H1 (cell line): Measurements from ENCODE around the gene PPOX. TPM values are rescaled to one million over a fixed set of nuclear protein-coding genes. Genes with fewer than 3 reads are reported as not detected.

Experiments
- CTCF ChIA-PET: fragments of 300-600 bp; sonication (Branson Sonifier 250); formaldehyde crosslinking; loops from one replicate; lab custom pipeline; 2021; ENCODE audit not compliant: partially characterized antibody; lab: Charles Lee
- POLR2A ChIA-PET: fragments of 300-600 bp; sonication (Branson Sonifier 250); formaldehyde crosslinking; loops from one replicate; lab custom pipeline; 2021; ENCODE audit warnings: inconsistent platforms; ENCODE audit not compliant: partially characterized antibody; lab: Charles Lee
- DNase-seq, 2 experiments: peaks; one replicate each; pipeline versions ENCODE4 v3.0.0 to v3.0.0-alpha.2; 2010 to 2022; ENCODE audit warnings: low spot score in 2 of 2, low read depth in 1 of 2, mixed read lengths in 1 of 2
- FAIRE-seq: peaks from 2 replicates; lab custom pipeline; 2011; peaks lifted over from hg19 to GRCh38; lab: Jason Lieb, UNC
- H2AFZ ChIP-seq: 2 replicates; pipeline ENCODE4 v1.8.1; 2012; ENCODE audit warnings: low read length, inconsistent platforms
- H2AK5ac ChIP-seq: 2 replicates; pipeline ENCODE4 v1.6.1; 2013; ENCODE audit warnings: low read depth, low read length
- H2BK120ac ChIP-seq: replicated peaks from 2 replicates; pipeline ENCODE3; 2013; ENCODE audit warnings: low read depth, low read length, inconsistent platforms
- H2BK12ac ChIP-seq: 2 replicates; pipeline ENCODE4 v1.6.1; 2013; ENCODE audit warnings: low read depth, low read length
- H2BK15ac ChIP-seq: 2 replicates; pipeline ENCODE4 v1.6.1; 2013; ENCODE audit warnings: low read length
- H2BK20ac ChIP-seq: 2 replicates; pipeline ENCODE4 v1.6.1; 2013; ENCODE audit warnings: low read length
- H2BK5ac ChIP-seq: 2 replicates; pipeline ENCODE4 v1.6.1; 2013; ENCODE audit warnings: low read depth, low read length
- H3K14ac ChIP-seq: 2 replicates; pipeline ENCODE4 v1.6.1; 2013; ENCODE audit warnings: inconsistent platforms; ENCODE audit not compliant: insufficient read length
- H3K18ac ChIP-seq: 2 replicates; pipeline ENCODE4 v1.6.1; 2013; ENCODE audit warnings: low read length; ENCODE audit errors: extremely low read depth
- H3K23ac ChIP-seq: 2 replicates; pipeline ENCODE4 v1.6.1; 2013; ENCODE audit warnings: inconsistent platforms; ENCODE audit not compliant: insufficient read length
- H3K23me2 ChIP-seq: 2 replicates; pipeline ENCODE4 v1.6.1; 2013; ENCODE audit warnings: low read depth, low read length
- H3K27ac ChIP-seq: 2 replicates; pipeline ENCODE4 v1.6.1; 2011; ENCODE audit warnings: low read depth, low read length, inconsistent platforms
- H3K27me3 ChIP-seq, 4 experiments: replicated peaks in 1 of 4; 1 replicate in 1 of 4; 2 replicates in 3 of 4; pipeline versions ENCODE4 v1.6.1 to v1.8.1; 2011 to 2013; ENCODE audit warnings: low read length in 3 of 4, mild to moderate bottlenecking in 3 of 4, inconsistent platforms in 2 of 4, mixed read lengths in 2 of 4, moderate library complexity in 1 of 4; ENCODE audit not compliant: control insufficient read depth in 3 of 4, insufficient read depth in 3 of 4; ENCODE audit errors: extremely low read depth in 1 of 4
- H3K36me3 ChIP-seq, 4 experiments: 2 replicates each; pipeline versions ENCODE4 v1.6.1 to v1.8.1; 2011 to 2013; ENCODE audit warnings: mild to moderate bottlenecking in 4 of 4, low read length in 3 of 4, moderate library complexity in 2 of 4, control low read depth in 1 of 4, inconsistent platforms in 1 of 4; ENCODE audit not compliant: insufficient read depth in 4 of 4, control insufficient read depth in 2 of 4
- H3K4ac ChIP-seq: replicated peaks from 2 replicates; pipeline ENCODE3; 2013; ENCODE audit warnings: low read length, low read depth, mixed read lengths, inconsistent platforms; ENCODE audit not compliant: insufficient read length
- H3K4me1 ChIP-seq, 4 experiments: replicated peaks in 1 of 4; 1 replicate in 1 of 4; 2 replicates in 3 of 4; pipeline versions ENCODE4 v1.6.1 to v1.8.1; 2011 to 2013; ENCODE audit warnings: low read length in 3 of 4, inconsistent platforms in 2 of 4, mixed read lengths in 1 of 4; ENCODE audit not compliant: insufficient read depth in 4 of 4, control insufficient read depth in 3 of 4
- H3K4me2 ChIP-seq, 2 experiments: 2 replicates each; pipeline versions ENCODE4 v1.6.1 to v1.8.1; 2011 to 2013; ENCODE audit warnings: low read depth in 2 of 2, low read length in 2 of 2, control low read depth in 1 of 2, inconsistent platforms in 1 of 2, mild to moderate bottlenecking in 1 of 2; ENCODE audit not compliant: insufficient read depth in 1 of 2
- H3K4me3 ChIP-seq, 4 experiments: fragments of 200-600, 300-600 bp in 1 of 4; sonication (generic), shearing (Covaris generic), sonication (Bioruptor Twin) in 1 of 4; 2 replicates each; pipeline versions ENCODE4 v1.5.1 to v1.8.1; 2011 to 2016; ENCODE audit warnings: low read length in 4 of 4, low read depth in 3 of 4, control low read depth in 2 of 4, inconsistent platforms in 2 of 4, mild to moderate bottlenecking in 2 of 4, mixed read lengths in 1 of 4, moderate library complexity in 1 of 4; ENCODE audit not compliant: insufficient read depth in 2 of 4; ENCODE audit errors: extremely low read depth in 1 of 4
- H3K56ac ChIP-seq: replicated peaks from 2 replicates; pipeline ENCODE3; 2013; ENCODE audit warnings: low read depth, mild to moderate bottlenecking, mixed read lengths, low read length, inconsistent platforms; ENCODE audit not compliant: insufficient read length
- H3K79me1 ChIP-seq: 2 replicates; pipeline ENCODE4 v1.6.1; 2013; ENCODE audit warnings: low read depth, low read length, control low read depth
- H3K79me2 ChIP-seq, 2 experiments: 2 replicates each; pipeline versions ENCODE4 v1.6.1 to v1.8.1; 2012 to 2013; ENCODE audit warnings: low read length in 2 of 2, mild to moderate bottlenecking in 2 of 2, inconsistent platforms in 1 of 2; ENCODE audit not compliant: insufficient read depth in 2 of 2, control insufficient read depth in 1 of 2
- H3K9ac ChIP-seq, 4 experiments: replicated peaks in 1 of 4; 1 replicate in 1 of 4; 2 replicates in 3 of 4; pipeline versions ENCODE4 v1.6.1 to v1.8.1; 2011 to 2013; ENCODE audit warnings: low read depth in 3 of 4, low read length in 3 of 4, control low read depth in 2 of 4, mild to moderate bottlenecking in 2 of 4, moderate library complexity in 2 of 4, inconsistent platforms in 1 of 4; ENCODE audit errors: extremely low read depth in 1 of 4
- H3K9me3 ChIP-seq, 2 experiments: 2 replicates each; pipeline versions ENCODE4 v1.6.1 to v1.8.1; 2012 to 2013; ENCODE audit warnings: mild to moderate bottlenecking in 2 of 2, moderate library complexity in 2 of 2, control low read depth in 1 of 2, inconsistent platforms in 1 of 2, low read depth in 1 of 2, low read length in 1 of 2, mixed read lengths in 1 of 2; ENCODE audit not compliant: insufficient read depth in 2 of 2
- H4K20me1 ChIP-seq, 2 experiments: replicated peaks in 1 of 2; 2 replicates each; pipeline versions ENCODE3 to v1.8.1; 2011 to 2013; ENCODE audit warnings: inconsistent platforms in 2 of 2, low read length in 2 of 2, mild to moderate bottlenecking in 1 of 2; ENCODE audit not compliant: insufficient read depth in 2 of 2, control insufficient read depth in 1 of 2
- H4K5ac ChIP-seq: 2 replicates; pipeline ENCODE4 v1.6.1; 2013; ENCODE audit warnings: low read length, low read depth, mixed read lengths, inconsistent platforms; ENCODE audit not compliant: insufficient read length
- H4K8ac ChIP-seq: 2 replicates; pipeline ENCODE4 v1.8.0; 2013; ENCODE audit warnings: mild to moderate bottlenecking, moderate library complexity, low read length, inconsistent platforms; ENCODE audit not compliant: insufficient read depth; ENCODE audit errors: extremely low read depth
- H4K91ac ChIP-seq: replicated peaks from 2 replicates; pipeline ENCODE3; 2013; ENCODE audit warnings: low read length, mixed read lengths, inconsistent platforms; ENCODE audit not compliant: insufficient read length
- ATF3 ChIP-seq: IDR thresholded peaks from 2 replicates; pipeline ENCODE4 v1.6.1; 2011; ENCODE audit warnings: low read depth, mild to moderate bottlenecking, low read length; ENCODE audit not compliant: insufficient read depth
- BACH1 ChIP-seq: IDR thresholded peaks from 2 replicates; pipeline ENCODE4 v1.6.1; 2012; ENCODE audit warnings: low read length, improper control_type of control experiment
- BRCA1 ChIP-seq: IDR thresholded peaks from 2 replicates; pipeline ENCODE4 v1.6.1; 2012; ENCODE audit warnings: low read depth, low read length, improper control_type of control experiment
- CEBPB ChIP-seq: IDR thresholded peaks from 2 replicates; pipeline ENCODE4 v1.6.1; 2012; ENCODE audit warnings: low read depth, low read length
- CHD2 ChIP-seq: IDR thresholded peaks from 2 replicates; pipeline ENCODE4 v1.6.1; 2012; ENCODE audit warnings: low read length, improper control_type of control experiment
- EZH2 ChIP-seq: fragments of 200-600 bp; sonication (generic); IDR thresholded peaks from 2 replicates; pipeline ENCODE4 v1.7.1; 2012; ENCODE audit warnings: low read depth, mild to moderate bottlenecking, moderate library complexity, low read length, inconsistent platforms; ENCODE audit not compliant: severe bottlenecking
- JUND ChIP-seq: IDR thresholded peaks from 2 replicates; pipeline ENCODE4 v1.6.1; 2011; ENCODE audit warnings: mild to moderate bottlenecking, improper control_type of control experiment, low read length
- KDM4A ChIP-seq: IDR thresholded peaks from one replicate; pipeline ENCODE4 v1.7.1; 2012; ENCODE audit warnings: low read depth, mild to moderate bottlenecking, moderate library complexity, low read length, inconsistent platforms; ENCODE audit not compliant: severe bottlenecking
- POLR2A ChIP-seq, 2 experiments: IDR thresholded peaks; 1 replicate in 1 of 2; 2 replicates in 1 of 2; pipeline ENCODE4 v1.6.1; 2011; ENCODE audit warnings: low read depth in 2 of 2, low read length in 2 of 2, mild to moderate bottlenecking in 2 of 2; ENCODE audit errors: control extremely low read depth in 1 of 2
- RFX5 ChIP-seq: IDR thresholded peaks from 2 replicates; pipeline ENCODE4 v1.6.1; 2011; ENCODE audit warnings: low read depth, low read length, improper control_type of control experiment, borderline replicate concordance
- SIX5 ChIP-seq: IDR thresholded peaks from 2 replicates; pipeline ENCODE4 v1.6.1; 2011; ENCODE audit warnings: mild to moderate bottlenecking, low read depth, low read length
- SP1 ChIP-seq: IDR thresholded peaks from 2 replicates; pipeline ENCODE4 v1.6.1; 2011; ENCODE audit warnings: low read depth, low read length
- TBP ChIP-seq: IDR thresholded peaks from 2 replicates; pipeline ENCODE4 v1.6.1; 2011; ENCODE audit warnings: low read depth, low read length, improper control_type of control experiment
- ZNF274 ChIP-seq: IDR thresholded peaks from 2 replicates; pipeline ENCODE4 v1.7.0; 2012; ENCODE audit warnings: low read length, borderline replicate concordance; ENCODE audit errors: extremely low read depth
- WGBS, 2 experiments: shearing (Covaris generic) in 1 of 2; methylation state at CpG; one replicate each; pipeline versions ENCODE4 v1.1.6 to v1.1.7; 2013 to 2015; ENCODE audit warnings: low lambda C conversion rate in 2 of 2, mixed read lengths in 2 of 2, inconsistent platforms in 1 of 2, low coverage in 1 of 2, missing lambda C conversion rate in 1 of 2; ENCODE audit not compliant: insufficient replicate concordance in 2 of 2, insufficient coverage in 1 of 2, insufficient read length in 1 of 2; ENCODE audit errors: extremely low coverage in 1 of 2, missing lambda C conversion rate in 1 of 2; 5-methylcytosine and 5-hydroxymethylcytosine counted together
- polyA plus RNA-seq, 7 experiments: library from polyadenylated mRNA; depleted of rRNA in 3 of 7; stranded (reverse) in 5 of 7; unstranded in 2 of 7; fragments of >200 nt in 5 of 7; fragments of 200-250 nt in 2 of 7; gene quantifications; 1 replicate in 5 of 7; 2 replicates in 1 of 7; 4 replicates in 1 of 7; pipeline versions ENCODE4 v1.2.1 to v1.2.3, GENCODE V29; 2011 to 2013; ENCODE audit warnings: missing spikeins in 2 of 7, mixed read lengths in 2 of 7
- total RNA-seq: library from RNA; stranded (reverse); fragmentation: NEBNext Ultra II Directional; extraction: Animal tissue kit (Norgen Biotek cat#: 25700); gene quantifications from 2 replicates; pipeline ENCODE4 v1.2.1, GENCODE V29; 2021

The PPOX gene
- total and polyA plus RNA-seq, 2 of the 8 experiments (the other 6 are each of a cell fraction or from before 2014, with no cell fraction given) = 39.4 to 40.4 TPM

- Histone ChIP-seq H2BK20ac (0 out of 2 replicates have a peak overlapping the region, but pooled peaks have one; percentile 48), H2AFZ (no peak overlapping the region), H3K23ac (no peak overlapping the region), H4K8ac (no peak overlapping the region; the same call in 1 of the 2 replicates), H2BK15ac (no peak overlapping the region), H3K56ac (no peak overlapping the region), H3K79me1 (peaks cover 6% of the 10 kb centered on the region; the same call in 1 of the 2 replicates), H3K23me2 (peaks cover 11% of the 10 kb centered on the region; the same call in 1 of the 2 replicates), H2BK120ac (no peak overlapping the region), H3K4me3 (no peak overlapping the region), H3K4me1 (peaks cover 15 to 45% (median 41%) of the 10 kb centered on the region in 4 experiments), H3K9me3 (no peaks in the 10 kb centered on the region), H4K5ac (no peak overlapping the region), H3K36me3 (peaks cover 4 to 12% (median 7%) of the 10 kb centered on the region in 4 experiments; a peak in 5 of 8 replicates), H2BK5ac (peak overlapping the region; percentile 67; the same call in 1 of the 2 replicates), H2AK5ac (no peak overlapping the region), H3K14ac (no peak overlapping the region), H3K4me2 (0 out of 4 replicates have a peak overlapping the region, but pooled peaks of 1 of the 2 experiments have one; percentile 67), H3K27me3 (no peaks in the 10 kb centered on the region; a peak in 1 of 7 replicates), H4K20me1 (no peaks in the 10 kb centered on the region), H3K27ac (no peak overlapping the region), H2BK12ac (no peak overlapping the region), H3K4ac (no peak overlapping the region), H3K18ac (no peak overlapping the region), H3K79me2 (peaks cover 0 to 5% of the 10 kb centered on the region in 2 experiments; a peak in 1 of 4 replicates), H3K9ac (no peak overlapping the region), H4K91ac (no peak overlapping the region)
- 87% methylated on average over 7 of the region's 7 CpGs; no CpG with 5 or more reads in 1 of the 2 experiments for WGBS, 2 experiments
- CTCF ChIA-PET = interaction anchor here (1.0 to 17.6 kb wide), 5 partner anchors 11 to 160 kb away, joined by 3 to 427 read pairs (median 4); partner anchors contain the start of genes APOA2, B4GALT3, FCER1G and TOMM40L
- POLR2A ChIA-PET = interaction anchor here (1.0 to 1.6 kb wide), 4 partner anchors 9 to 110 kb away, joined by 3 to 4 read pairs (median 3); partner anchors contain the start of gene FCER1G
- FAIRE-seq = no peak
- no peak for DNase-seq
- no peak for TF ChIP-seq BRCA1
- TF ChIP-seq SIX5 = no peak
- no peak for TF ChIP-seq ATF3
- no peak for TF ChIP-seq CHD2
- no peak for TF ChIP-seq EZH2
- no peak for TF ChIP-seq CEBPB
- no peak for TF ChIP-seq SP1
- TF ChIP-seq KDM4A = no peak
- no peak for TF ChIP-seq BACH1
- no peak for TF ChIP-seq RFX5
- no peak for TF ChIP-seq JUND
- no peak for TF ChIP-seq ZNF274
- no peak for TF ChIP-seq TBP
- no peak for TF ChIP-seq POLR2A (IDR thresholded peaks at IDR 0.05; ENCODE audit: control extremely low read depth in 1 of 2, low read depth in 2 of 2, low read length in 2 of 2)
Measured at GRCh38 chr1:161196111-161196510, 29.9 kb downstream of the PPOX start.
